Caco-2 (cell line): ENCODE results near the gene BMPR1B. TPM values are rescaled to one million over a fixed set of nuclear protein-coding genes. Genes with fewer than 3 reads are reported as not detected.

Source experiments
- BruUV-seq: library from RNA; stranded (reverse); fragments of 400-500 nt; replicated peaks from 2 replicates; lab custom pipeline; 2021; lab: Mats Ljungman, UMichigan
- CTCF ChIA-PET: fragments of 300-600 bp; sonication (Branson Sonifier 250); formaldehyde crosslinking; loops from one replicate; lab custom pipeline; 2022; ENCODE audit warnings: antibody characterized with exemption; lab: Charles Lee
- POLR2A ChIA-PET: fragments of 300-600 bp; sonication (Branson Sonifier 250); formaldehyde crosslinking; loops from one replicate; lab custom pipeline; 2022; ENCODE audit warnings: antibody characterized with exemption; lab: Charles Lee
- DNase-seq, 2 experiments: peaks; one replicate each; pipeline versions ENCODE4 v3.0.0 to v3.0.0-alpha.2; 2020 to 2022
- H3K27me3 ChIP-seq: replicated peaks from 2 replicates; pipeline ENCODE4 v1.6.0; 2011; ENCODE audit warnings: low read length; ENCODE audit not compliant: control insufficient read depth, insufficient read depth
- H3K36me3 ChIP-seq: 2 replicates; pipeline ENCODE4 v1.5.1; 2011; ENCODE audit warnings: low read length; ENCODE audit not compliant: control insufficient read depth, insufficient read depth
- H3K4me1 ChIP-seq: fragments of 250-450 bp; sonication (Bioruptor Pico); 2 replicates; pipeline ENCODE4 v1.5.1; 2020; ENCODE audit warnings: mild to moderate bottlenecking
- H3K4me3 ChIP-seq: 2 replicates; pipeline ENCODE4 v1.5.1; 2011; ENCODE audit warnings: low read depth, mild to moderate bottlenecking, control low read depth, low read length
- H3K9me3 ChIP-seq: fragments of 250-450 bp; sonication (Bioruptor Pico); 2 replicates; pipeline ENCODE4 v1.5.1; 2020; ENCODE audit warnings: mild to moderate bottlenecking, moderate library complexity
- H3K27ac Mint-ChIP-seq: one replicate; pipeline ENCODE4 v1.8.0; 2022; ENCODE audit warnings: mixed read lengths; ENCODE audit not compliant: unreplicated experiment
- H3K27me3 Mint-ChIP-seq: one replicate; pipeline ENCODE4 v1.8.0; 2022; ENCODE audit warnings: mixed read lengths; ENCODE audit not compliant: insufficient read depth, unreplicated experiment
- H3K36me3 Mint-ChIP-seq: one replicate; pipeline ENCODE4 v1.8.0; 2022; ENCODE audit warnings: mild to moderate bottlenecking, mixed read lengths; ENCODE audit not compliant: insufficient read depth, unreplicated experiment
- H3K4me1 Mint-ChIP-seq: one replicate; pipeline ENCODE4 v1.8.0; 2022; ENCODE audit warnings: low read depth, mixed read lengths; ENCODE audit not compliant: unreplicated experiment
- H3K4me3 Mint-ChIP-seq: one replicate; pipeline ENCODE4 v1.8.0; 2022; ENCODE audit warnings: mild to moderate bottlenecking, moderate library complexity, mixed read lengths; ENCODE audit not compliant: unreplicated experiment
- H3K9me3 Mint-ChIP-seq: one replicate; pipeline ENCODE4 v1.8.0; 2022; ENCODE audit warnings: mixed read lengths; ENCODE audit not compliant: unreplicated experiment
- CTCF ChIP-seq, 2 experiments: fragments of 200-600 bp in 1 of 2; IDR thresholded peaks; 1 replicate in 1 of 2; 2 replicates in 1 of 2; pipeline versions ENCODE4 v1.5.1 to v1.8.0; 2011 to 2022; ENCODE audit warnings: antibody characterized with exemption in 1 of 2, control low read depth in 1 of 2, inconsistent platforms in 1 of 2, low read depth in 1 of 2, low read length in 1 of 2, mild to moderate bottlenecking in 1 of 2, moderate library complexity in 1 of 2; ENCODE audit not compliant: insufficient read depth in 1 of 2, severe bottlenecking in 1 of 2, unreplicated experiment in 1 of 2
- intact Hi-C: fragments of 100-400 bp; cut with micrococcal nuclease; formaldehyde crosslinking; loops from one replicate; pipeline ENCODE4 v1.10.0; 2022; ENCODE audit not compliant: unreplicated experiment
- total RNA-seq: library from RNA; stranded (reverse); gene quantifications from 2 replicates; pipeline ENCODE4 v1.2.3, GENCODE V29; 2022

Gene BMPR1B
- total RNA-seq, 1 experiment from 2014 or later: 8.7 TPM

GRCh38 chr4:94995684-94996394, 238.1 kb downstream of the BMPR1B start:
- Mint-ChIP-seq H3K27me3 (no peaks in the 10 kb centered on the region), H3K4me3 (no peak overlapping the region), H3K27ac (no peak overlapping the region), H3K36me3 (peaks cover 3% of the 10 kb centered on the region), H3K4me1 (no peaks in the 10 kb centered on the region), H3K9me3 (no peaks in the 10 kb centered on the region)
- intact Hi-C loops: no loop called here
- POLR2A ChIA-PET: no interaction called here
- no TSS peak for BruUV-seq
- CTCF ChIA-PET: no interaction called here
- H3K4me1 ChIP-seq: no peaks in the 10 kb centered on the region
- no peaks in the 10 kb centered on the region for H3K27me3 ChIP-seq
- TF ChIP-seq CTCF (IDR thresholded peaks at IDR 0.05; ENCODE audit: insufficient read depth in 1 of 2, low read depth in 1 of 2, low read length in 1 of 2, severe bottlenecking in 1 of 2, unreplicated experiment in 1 of 2): no peak
- no peaks in the 10 kb centered on the region for H3K36me3 ChIP-seq
- H3K4me3 ChIP-seq: no peak overlapping the region
- H3K9me3 ChIP-seq: no peaks in the 10 kb centered on the region
- DNase-seq: no peak

- DNase-seq: no peak
- Mint-ChIP-seq H3K27me3 (no peaks in the 10 kb centered on the region), H3K36me3 (no peaks in the 10 kb centered on the region), H3K9me3 (no peaks in the 10 kb centered on the region), H3K4me3 (no peak overlapping the region), H3K4me1 (no peaks in the 10 kb centered on the region), H3K27ac (no peak overlapping the region)
- H3K36me3 ChIP-seq: no peaks in the 10 kb centered on the region
- H3K27me3 ChIP-seq: no peaks in the 10 kb centered on the region
- TF ChIP-seq CTCF (IDR thresholded peaks at IDR 0.05; ENCODE audit: insufficient read depth in 1 of 2, low read depth in 1 of 2, low read length in 1 of 2, severe bottlenecking in 1 of 2, unreplicated experiment in 1 of 2): no peak
- POLR2A ChIA-PET: no interaction called here
- no peaks in the 10 kb centered on the region for H3K4me1 ChIP-seq
- no peaks in the 10 kb centered on the region for H3K9me3 ChIP-seq
- intact Hi-C loops: no loop called here
- CTCF ChIA-PET: no interaction called here
- H3K4me3 ChIP-seq: no peak overlapping the region
- no TSS peak for BruUV-seq
Observed at GRCh38 chr4:95000076-95000648, 242.4 kb downstream of the BMPR1B start.

GRCh38 chr4:95004912-95005311, 247.2 kb downstream of the BMPR1B start:
- no peak for DNase-seq
- CTCF ChIA-PET: no interaction called here
- intact Hi-C loops: no loop called here
- Mint-ChIP-seq H3K4me1 (no peaks in the 10 kb centered on the region), H3K4me3 (no peak overlapping the region), H3K27ac (no peak overlapping the region), H3K9me3 (no peaks in the 10 kb centered on the region), H3K27me3 (no peaks in the 10 kb centered on the region), H3K36me3 (no peaks in the 10 kb centered on the region)
- BruUV-seq: no TSS peak
- Histone ChIP-seq H3K36me3 (no peaks in the 10 kb centered on the region), H3K4me3 (no peak overlapping the region), H3K27me3 (no peaks in the 10 kb centered on the region), H3K9me3 (no peaks in the 10 kb centered on the region), H3K4me1 (no peaks in the 10 kb centered on the region)
- TF ChIP-seq CTCF (IDR thresholded peaks at IDR 0.05; ENCODE audit: insufficient read depth in 1 of 2, low read depth in 1 of 2, low read length in 1 of 2, severe bottlenecking in 1 of 2, unreplicated experiment in 1 of 2): no peak
- POLR2A ChIA-PET: no interaction called here
